SW480 (cell line): ENCODE results near the gene OR56B4.
A peak's percentile ranks its signal among the peaks of the same experiment; 100 is the strongest.

ENCODE experiments used
- DNase-seq: peaks from one replicate; pipeline ENCODE4 v3.0.0-alpha.2; 2016; ENCODE audit warnings: low spot score

Gene OR56B4

GRCh38 chr11:6152126-6152525 lies 44.6 kb downstream of the OR56B4 start:
- DNase-seq: peak; percentile 17

GRCh38 chr11:6156628-6157359 lies 49.3 kb downstream of the OR56B4 start:
- no peak for DNase-seq
